CD4-positive, alpha-beta T cell treated with Interleukin-21 for 1 hour (primary cell): Measurements from ENCODE around the gene DTWD1.
"Not testable (repeated sequence)": the region's sequence is repeated elsewhere in the genome, so short reads cannot be mapped to it uniquely, and the experiment has no call there.

Experiments used
- DNase-seq: peaks from one replicate; pipeline ENCODE4 v3.0.0-alpha.2; 2020

The DTWD1 gene

DNA sequence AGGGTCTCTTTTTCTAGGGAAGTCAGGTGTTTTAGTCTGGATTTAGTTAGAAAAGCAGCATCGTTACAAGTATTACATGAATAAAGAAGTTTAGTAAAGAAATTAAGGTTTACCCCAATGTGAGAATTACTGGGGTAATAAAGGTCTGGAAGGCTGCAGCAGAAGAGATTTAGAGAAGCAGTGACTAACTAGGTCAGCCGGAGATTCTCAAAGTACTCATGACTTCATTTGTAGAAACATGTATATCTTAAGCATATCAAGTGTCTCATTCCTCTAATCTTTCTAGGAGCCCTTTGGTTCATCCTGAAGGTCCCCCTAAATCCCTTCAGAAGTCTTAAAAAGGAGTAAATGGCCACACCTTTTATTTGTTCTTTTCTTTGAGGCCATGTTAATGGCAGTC is 26.0 kb downstream of the DTWD1 start:
- DNase-seq, result no peak

DNA sequence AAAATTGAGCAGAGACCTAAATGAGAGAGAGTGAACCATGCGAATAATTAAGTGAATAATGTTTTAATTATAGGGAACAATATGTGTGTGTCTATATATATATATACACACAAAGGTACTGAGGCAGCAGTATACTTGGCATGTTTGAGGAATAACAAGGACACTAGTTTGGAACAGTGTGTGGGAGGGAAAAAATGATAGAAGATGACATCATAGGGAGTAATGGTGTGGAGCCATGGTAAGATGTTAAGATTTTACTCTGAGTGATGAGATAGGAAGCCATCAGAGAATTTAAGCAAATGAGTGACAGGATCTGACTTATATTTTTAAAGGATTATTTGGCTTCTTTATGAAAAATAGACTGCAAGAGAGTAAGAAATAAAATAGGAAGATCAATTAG is 29.1 kb downstream of the DTWD1 start:
- DNase-seq, result no peak

DNA sequence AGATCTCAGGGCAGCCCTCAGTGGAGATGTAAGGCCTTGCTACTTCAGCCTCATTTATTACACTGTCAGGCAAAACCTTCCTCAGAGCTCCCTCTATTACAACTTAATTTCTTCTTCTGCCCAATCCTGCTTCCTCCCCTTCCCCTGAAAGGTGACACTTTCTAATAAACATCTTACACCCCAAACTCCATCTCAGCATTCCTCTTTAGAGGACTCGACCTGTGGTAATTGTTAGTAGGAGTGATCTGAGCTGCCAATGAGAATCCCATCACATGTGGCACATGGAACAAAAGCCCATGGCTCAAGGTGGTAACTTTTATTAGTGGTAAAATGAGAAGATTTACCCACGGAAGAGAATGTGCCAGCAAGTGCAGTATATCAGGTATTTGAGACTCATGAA is 29.8 kb downstream of the DTWD1 start:
- no peak for DNase-seq

DNA sequence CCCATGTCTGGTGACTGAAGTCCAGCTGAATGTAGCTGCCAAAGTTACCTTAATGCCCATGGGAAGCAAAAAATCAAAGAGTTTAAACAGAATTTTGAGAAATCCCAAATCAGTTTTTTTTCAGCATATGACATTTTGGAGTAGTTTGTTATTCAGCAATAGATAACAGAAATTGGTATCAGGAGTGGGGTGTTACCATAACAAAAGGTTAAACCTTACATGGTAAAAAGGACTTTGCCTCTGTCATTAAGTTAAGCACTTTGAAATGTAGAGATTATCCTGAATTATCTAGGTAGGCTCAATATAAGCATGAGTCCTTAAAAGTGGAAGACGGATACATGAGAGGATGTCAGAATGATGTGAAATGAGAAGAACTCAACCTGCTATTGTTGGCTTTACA is 32.1 kb downstream of the DTWD1 start:
- no peak for DNase-seq

DNA sequence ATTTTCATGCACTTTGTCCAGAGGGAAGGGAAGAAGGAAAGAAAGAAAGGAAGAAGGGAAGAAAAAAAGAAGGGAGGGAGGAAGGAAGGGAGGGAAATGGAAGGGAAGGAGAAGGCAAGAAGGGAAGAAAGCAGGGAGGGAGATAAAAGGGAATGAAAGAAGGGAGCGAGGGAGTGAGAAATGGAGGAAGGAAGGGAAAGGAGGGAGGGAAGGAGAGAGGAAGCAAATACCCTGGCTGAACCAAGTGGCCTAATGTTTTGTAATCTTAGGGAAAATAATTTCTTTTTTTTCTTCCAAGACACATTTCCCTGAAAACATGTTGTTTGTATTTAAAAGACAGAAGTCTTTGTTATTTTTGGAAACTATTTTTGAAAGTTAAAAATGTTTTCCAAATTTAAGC is 35.9 kb downstream of the DTWD1 start:
- no peak for DNase-seq

DNA sequence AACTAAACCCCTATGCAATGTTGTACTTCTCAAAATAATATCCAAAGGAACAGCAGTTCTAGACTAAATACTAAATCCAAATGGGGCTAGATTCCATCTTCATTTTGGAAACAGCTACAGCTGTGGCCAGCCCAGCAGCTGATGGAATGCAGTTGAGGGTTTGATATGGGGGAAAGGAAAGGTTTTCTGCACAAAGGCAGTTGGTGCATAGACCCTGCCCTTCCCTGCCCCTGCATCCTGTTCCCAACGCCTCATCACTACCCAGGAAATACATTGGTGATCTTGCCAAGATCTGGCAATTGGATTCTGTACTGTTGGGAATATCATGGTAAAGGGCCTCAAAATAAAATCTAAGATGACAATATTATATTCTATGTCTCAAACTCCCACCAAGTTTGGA is 43.9 kb downstream of the DTWD1 start:
- DNase-seq, result no peak

DNA sequence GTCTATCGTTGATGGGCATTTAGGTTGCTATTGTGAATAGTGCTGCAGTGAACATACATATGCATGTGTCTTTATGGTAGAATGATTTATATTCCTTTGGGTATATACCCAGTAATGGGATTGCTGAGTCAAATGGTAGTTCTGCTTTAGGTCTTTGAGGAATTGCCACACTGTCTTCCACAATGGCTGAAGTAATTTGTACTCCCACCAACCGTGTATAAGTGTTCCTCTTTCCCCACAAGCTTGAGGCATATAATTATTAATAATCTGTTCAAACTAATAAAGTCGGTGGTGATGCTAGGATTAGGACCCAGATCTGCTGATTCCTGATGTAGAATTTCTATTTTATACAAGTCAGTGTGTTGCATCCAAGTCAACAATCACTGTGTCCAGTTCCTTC is 45.6 kb downstream of the DTWD1 start:
- DNase-seq, result not testable (repeated sequence)

DNA sequence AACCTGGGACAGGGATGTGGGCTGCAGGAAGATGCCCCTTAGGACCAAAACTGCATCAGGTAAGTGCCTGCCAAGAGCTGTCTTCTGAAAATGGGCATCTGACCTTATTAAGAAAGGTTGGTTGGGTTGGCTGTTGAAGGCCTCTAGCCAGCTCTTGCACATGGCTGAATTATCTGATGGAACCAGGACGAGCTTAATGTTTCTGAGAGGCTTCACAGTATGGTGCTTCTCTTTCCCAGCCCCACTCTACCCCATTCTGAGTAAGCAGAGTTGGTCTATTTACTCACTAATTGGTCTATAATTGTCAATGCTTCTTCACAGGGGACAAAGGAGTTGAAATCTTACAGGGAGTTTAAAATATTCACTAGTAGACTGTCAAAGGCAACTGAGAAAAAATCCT is 48.4 kb downstream of the DTWD1 start:
- DNase-seq, result no peak

DNA sequence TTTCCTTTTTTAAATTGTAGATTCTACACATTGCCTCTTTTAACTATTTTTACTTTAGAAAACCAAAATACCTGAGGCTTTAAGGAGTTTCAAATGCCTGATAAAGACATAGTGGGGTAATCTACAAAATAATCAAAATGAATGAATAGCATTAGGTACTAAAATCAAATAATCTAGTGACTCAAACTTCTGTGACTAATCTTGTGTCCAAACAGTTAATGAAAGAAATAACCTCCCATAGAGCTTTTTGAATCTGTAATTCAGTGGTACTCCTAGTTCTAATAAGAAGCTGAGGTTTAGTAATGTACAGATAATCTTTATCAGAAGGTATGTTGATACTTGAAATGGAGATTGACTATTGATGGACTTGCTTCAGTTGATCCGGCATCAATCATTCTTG is 53.0 kb downstream of the DTWD1 start:
- no peak for DNase-seq

DNA sequence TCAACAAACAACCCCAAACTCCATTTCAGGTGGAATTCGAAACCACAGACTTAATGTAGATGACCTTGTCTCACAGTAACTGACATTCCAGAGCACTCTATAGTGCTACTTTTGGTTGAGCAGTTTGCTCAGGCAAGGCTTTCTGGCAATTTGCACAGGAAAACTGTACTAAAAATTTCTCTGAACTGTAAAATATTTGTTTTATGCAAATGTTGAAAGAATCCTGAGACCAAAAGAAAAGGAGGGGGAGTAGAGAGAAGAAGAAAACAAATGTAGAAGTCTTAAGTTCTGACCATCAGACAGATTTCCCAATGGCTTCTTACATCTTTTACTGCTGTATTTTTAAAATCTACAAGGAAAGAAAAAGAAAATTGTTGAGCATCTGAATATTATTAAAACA is 53.5 kb downstream of the DTWD1 start:
- DNase-seq, result no peak

DNA sequence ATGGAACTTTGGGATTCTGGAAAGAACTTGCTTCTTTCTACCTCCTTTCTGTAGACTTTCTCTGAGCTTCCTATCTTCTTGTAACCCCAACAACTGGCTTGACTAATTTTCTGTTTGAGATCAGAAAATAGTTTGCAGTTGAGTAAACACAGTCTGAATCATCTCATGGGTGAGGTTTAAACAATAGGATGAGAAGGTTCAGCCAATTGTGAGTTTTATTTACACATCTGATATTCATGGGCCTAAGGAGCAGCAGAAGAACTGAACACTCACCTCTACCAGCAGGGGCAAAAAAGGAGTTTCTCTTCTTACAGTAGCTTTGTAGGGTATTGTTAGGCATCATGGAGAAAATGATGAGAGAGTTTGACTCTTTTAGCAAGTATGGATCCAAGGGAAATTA is 54.2 kb downstream of the DTWD1 start:
- no peak for DNase-seq

DNA sequence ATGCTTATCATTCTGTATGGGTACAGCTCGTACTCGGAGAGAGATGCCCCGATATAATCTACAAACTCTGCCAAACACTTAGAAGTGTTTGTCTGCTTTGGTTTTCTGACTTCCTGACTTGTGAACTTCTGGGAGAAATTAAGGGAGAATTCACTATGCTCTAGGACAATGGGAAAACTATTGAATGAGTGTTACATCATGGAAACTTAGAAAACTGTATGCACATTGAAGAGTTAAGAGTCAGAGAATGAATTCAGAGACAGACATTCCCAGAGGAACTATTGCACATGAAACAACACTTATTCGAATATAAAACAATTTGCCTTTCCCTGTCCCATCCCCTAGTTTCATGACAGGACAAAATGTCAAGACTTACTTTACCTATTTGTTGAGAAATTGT is 57.8 kb downstream of the DTWD1 start:
- DNase-seq, result no peak

DNA sequence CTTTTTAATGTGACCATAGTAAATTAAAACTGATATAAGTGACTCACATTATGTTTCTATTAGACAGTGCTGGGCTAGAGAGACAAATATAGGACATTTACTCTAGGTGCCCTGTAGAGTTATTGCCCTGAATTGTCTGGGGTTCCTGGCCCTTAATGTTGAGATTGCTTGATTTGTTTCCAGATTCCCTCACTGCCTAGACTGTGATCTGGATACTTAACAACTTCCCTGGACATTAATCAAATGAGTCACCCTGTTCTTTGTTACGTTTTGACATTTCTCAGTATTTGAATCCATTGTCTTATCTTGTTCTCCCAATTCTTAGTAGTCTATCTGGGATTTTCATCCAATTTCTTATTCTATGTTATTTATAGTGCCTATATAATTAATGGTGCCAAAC is 65.8 kb downstream of the DTWD1 start:
- DNase-seq, result no peak

DNA sequence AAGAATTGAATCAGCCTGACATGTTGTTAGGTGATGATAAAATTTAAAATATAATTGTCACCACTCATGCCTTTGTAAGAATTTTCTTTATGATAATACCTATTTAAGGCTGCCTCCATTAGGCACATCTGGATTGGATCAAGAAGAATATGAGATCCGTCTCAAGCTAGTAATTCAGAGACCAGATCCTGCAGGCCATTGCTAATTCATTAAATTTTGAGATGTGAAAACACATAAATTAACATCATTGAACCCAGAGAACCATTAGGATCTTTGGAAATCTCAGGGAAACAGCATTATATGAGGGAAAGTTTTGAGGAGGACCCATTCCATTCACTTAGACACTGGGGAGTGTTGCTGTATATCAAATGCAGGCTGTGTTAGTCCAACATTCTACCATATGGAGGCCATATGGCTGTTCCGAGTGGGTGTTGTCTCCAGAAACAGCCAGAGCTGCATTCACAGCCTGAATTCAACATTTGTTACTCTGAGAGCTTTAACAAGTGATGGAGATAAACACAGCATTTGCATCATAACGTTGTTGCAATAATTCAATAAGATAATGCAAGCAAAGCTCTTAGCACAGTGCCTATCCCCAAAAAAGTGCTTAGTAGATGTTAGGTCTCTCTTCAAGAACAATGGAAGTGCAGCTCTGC is 67.4 kb downstream of the DTWD1 start:
- DNase-seq, result no peak

DNA sequence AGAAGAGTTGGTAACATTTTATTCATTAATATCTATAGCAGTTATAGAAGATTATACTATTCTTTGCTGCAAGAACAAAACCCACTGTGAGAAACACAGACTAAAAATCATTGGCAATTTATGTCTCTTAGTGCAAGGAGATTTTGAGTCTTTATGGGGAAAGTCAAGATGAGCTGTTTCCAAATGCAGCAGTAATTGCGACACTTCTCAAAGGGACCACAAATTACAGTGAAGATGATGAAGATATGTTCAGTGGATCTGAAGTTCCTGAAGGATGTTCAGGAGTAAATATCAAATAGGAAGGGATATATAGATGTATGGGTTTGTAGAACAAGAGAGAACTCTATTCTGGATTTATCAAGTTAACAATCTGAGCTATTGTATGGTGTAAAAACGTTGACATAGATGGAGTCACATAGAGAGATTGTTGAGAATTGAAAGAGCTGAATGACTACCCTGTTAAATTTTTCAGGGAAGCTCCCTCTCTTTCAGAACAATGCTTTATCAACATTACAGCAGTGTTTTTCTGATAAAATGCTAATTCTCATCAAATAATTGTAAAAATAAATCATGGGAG is 71.8 kb downstream of the DTWD1 start:
- DNase-seq, result no peak

DNA sequence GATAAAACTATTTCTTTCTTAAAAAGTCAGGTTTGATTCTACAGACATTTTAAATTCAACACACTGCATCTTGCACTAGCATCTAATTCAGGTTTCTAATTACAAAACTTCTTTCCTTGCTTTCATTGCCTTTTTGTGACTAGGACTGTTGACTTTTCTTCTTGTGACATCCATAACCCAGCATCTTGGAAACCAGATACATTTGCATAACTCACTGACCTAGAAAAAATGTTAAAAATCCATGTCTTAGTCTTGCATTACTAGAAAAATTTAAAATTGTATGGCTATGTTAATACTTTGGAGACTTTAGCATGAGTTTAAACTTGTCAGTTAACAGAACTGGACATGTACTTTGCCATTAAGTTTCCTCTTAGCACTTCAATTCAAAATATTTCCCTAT is 72.7 kb downstream of the DTWD1 start:
- no peak for DNase-seq

DNA sequence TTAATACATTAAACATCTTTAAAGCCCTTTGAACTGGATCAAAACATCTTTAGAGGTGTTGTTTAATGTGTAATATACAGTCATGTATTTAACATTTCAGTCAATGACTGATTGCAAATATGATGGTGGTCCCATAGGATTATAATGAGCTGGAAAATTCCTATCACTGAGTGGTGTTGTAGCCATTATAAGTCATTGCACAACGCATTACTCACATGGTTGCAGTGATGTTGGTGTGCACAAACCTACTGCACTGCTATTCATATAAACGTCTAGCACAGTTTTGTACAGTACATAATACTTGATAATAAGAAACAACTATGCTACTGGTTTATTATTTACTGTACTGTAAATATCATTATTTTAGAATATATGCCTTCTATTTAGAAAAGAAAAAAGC is 75.6 kb downstream of the DTWD1 start:
- DNase-seq, result no peak

DNA sequence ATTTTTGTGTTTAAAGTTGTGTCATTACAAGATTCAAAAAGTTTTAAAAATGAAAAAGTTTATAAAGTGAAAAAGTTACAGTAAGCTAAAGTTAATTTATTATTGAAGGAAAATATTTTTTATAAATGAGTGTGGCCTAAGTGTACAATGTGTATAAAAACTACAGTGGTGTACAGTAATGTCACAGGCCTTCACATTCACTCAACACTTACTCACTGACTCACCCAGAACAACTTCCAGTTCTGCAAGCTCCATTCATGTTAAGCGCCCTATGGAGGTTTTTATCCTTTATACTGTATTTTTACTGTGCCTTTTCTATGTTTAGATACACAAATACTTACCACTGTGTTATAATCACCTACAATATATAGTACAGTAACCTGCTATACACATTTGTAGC is 76.3 kb downstream of the DTWD1 start:
- DNase-seq, result no peak

DNA sequence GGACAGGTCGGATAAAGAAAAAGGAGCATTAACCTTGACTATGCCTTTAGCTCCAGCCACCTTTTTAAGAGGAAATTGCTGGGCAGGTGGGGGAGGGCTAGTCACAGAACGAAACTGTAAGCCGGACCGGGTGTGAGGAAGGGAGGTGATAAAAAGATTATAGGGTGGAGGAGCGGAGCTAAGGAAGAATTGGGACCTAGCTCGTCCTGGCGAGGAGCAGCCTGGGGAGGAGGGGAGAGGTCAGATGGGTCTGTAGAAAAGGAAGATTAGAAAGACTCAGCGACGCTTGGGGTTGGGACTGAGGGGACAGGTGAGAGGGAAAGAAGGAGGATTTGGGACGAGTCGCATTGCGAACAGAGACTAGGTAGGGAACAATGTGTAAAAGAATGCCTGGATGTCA is 82.1 kb downstream of the DTWD1 start:
- not testable (repeated sequence) for DNase-seq
